Measurements from ENCODE around the gene BMPR1A.
"Not testable (repeated sequence)": the region's sequence is repeated elsewhere in the genome, so short reads cannot be mapped to it uniquely, and the experiment has no call there.

BMPR1A gene

GRCh38 chr10:86969421-86970041 lies 213.1 kb downstream of the BMPR1A start:
- DNase-seq (ENCODE audit: low spot score): no peak

- DNase-seq (ENCODE audit: low spot score): peak; percentile 56
Observed at GRCh38 chr10:86970162-86970981, 214.0 kb downstream of the BMPR1A start.

GRCh38 chr10:86970982-86971231 lies 214.5 kb downstream of the BMPR1A start:
- DNase-seq (ENCODE audit: low spot score): no peak

GRCh38 chr10:86971232-86971991 lies 215.0 kb downstream of the BMPR1A start:
- no peak for DNase-seq (ENCODE audit: low spot score)

- DNase-seq (ENCODE audit: low spot score): no peak
Observed at GRCh38 chr10:86972613-86973380, 216.4 kb downstream of the BMPR1A start.

GRCh38 chr10:86974484-86974883 lies 218.1 kb downstream of the BMPR1A start:
- DNase-seq (ENCODE audit: low spot score): no peak

- no peak for DNase-seq (ENCODE audit: low spot score)
Observed at GRCh38 chr10:86976362-86977056, 220.1 kb downstream of the BMPR1A start.

GRCh38 chr10:86978457-86978856 lies 222.0 kb downstream of the BMPR1A start:
- DNase-seq (ENCODE audit: low spot score): not testable (repeated sequence)

- DNase-seq (ENCODE audit: low spot score): no peak
Observed at GRCh38 chr10:86979296-86979818, 222.9 kb downstream of the BMPR1A start.

GRCh38 chr10:86979977-86980448 lies 223.6 kb downstream of the BMPR1A start:
- DNase-seq (ENCODE audit: low spot score): no peak

GRCh38 chr10:86981020-86981419 lies 224.6 kb downstream of the BMPR1A start:
- not testable (repeated sequence) for DNase-seq (ENCODE audit: low spot score)

- DNase-seq (ENCODE audit: low spot score): no peak
Observed at GRCh38 chr10:86981716-86982115, 225.3 kb downstream of the BMPR1A start.
